Globus pallidus (tissue), 1 donor: ENCODE measurements around the gene GALNT17.
A peak's percentile ranks its signal among the peaks of the same experiment; 100 is the strongest.
"Not testable (repeated sequence)": the region's sequence is repeated elsewhere in the genome, so short reads cannot be mapped to it uniquely, and the experiment has no call there.

Experiments used
- DNase-seq: peaks from one replicate; pipeline ENCODE4 v3.0.0-alpha.2; 2015; ENCODE audit warnings: low spot score

GALNT17 gene

DNA sequence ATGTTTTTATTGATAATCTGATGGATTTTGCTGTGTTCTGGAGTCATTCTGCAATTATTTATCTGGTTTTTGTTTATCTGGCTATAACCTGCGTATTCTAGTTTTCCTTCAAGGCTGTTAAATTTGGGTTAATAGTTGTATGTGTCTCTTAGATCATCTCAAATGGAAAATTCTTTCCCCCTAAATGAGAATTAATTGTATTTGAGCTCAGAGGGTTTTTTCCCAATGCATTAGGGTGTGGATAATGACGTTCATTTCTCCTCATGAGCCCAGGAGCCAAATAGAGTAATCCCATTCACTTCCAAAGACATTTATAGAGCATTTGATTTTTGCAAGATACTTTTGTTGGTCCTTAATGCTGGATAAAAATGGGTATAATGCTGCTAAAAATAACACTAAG lies 564.6 kb downstream of the GALNT17 start:
- DNase-seq = no peak

DNA sequence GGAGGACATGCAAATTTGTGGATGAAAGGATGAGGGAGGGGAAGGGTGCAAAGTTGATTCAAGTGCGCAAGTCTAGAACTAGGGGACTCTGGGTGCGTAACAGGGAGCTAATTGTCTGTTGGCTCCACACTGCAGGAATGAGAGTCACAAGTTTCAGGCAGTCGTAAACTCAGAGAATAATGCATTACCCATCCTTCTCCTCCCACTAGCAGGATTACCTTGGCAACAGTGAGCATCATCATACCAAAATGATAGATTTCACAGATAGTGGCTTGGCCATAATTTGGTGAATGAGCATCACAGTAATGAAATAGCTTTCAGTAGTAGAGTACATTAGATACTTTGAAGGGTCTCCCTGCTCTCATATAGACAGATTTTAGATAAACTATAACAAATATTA lies 565.5 kb downstream of the GALNT17 start:
- no peak for DNase-seq

DNA sequence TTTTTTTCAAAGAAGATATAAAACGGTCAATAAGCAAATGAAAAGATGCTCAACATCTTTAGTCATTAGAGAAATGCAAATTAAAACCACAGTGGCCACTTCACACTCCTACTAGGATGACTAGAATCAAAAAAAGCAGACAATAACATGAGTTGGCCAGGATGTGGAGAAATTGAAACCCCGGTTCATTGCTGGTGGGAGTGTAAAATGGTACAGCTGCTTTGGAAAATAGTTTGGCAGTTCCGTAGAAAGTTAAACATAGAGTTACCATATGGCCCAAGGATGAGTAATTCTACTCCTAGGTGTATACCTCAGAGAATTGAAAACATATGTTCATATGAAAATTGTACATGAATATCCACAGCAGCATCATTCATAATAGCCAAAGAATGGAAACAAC lies 573.3 kb downstream of the GALNT17 start:
- no peak for DNase-seq

DNA sequence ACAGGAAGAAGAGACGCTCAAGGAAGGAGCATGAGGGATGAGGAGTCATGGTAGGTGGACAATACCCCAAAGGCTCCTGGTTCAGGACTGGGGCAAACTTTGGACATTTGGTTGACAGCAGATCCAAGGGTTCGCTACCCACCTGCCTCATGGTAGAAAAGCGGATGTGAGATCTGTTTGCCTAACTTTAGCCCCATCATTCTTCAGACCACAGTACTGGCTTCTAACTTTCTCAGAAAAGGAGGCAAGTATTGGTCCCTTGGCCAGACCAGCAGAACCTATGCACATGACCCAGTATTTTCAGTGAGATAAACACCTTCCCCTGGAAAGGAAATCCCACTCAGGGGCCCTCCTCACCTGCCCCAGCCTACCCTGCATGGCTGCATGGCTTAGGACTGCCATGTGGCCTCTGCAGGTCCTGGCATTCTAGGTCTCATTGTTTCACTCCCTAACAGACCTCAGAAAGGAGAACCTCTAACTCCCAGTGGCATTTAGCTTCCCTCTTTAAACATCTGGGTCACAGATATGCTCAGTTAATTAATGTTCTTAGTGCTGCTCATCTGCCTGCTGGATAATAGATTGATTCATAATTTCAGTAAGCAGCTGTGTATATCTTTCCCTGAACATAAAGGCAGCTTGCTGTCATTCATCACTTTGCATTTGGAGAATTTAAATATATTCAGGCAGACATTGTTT lies 574.1 kb downstream of the GALNT17 start:
- DNase-seq = no peak

DNA sequence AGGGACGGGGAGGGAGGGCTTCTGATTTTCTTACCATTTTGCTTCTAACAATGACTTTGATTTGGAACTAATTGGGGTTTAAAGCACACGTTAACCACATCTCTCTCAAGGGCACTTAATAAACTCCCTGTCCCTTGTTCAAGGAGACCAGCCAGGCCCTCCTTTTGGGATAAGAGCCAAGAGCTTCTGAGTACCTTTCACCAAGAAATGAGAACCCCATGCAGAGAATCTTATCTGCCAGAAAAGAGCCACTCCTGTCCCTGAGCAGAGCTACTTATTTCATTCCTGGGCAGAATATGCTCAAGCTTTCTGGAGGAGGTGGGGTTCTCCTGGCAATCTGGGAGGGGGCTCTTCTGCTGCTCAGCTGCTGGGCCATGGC lies 574.6 kb downstream of the GALNT17 start:
- no peak for DNase-seq

DNA sequence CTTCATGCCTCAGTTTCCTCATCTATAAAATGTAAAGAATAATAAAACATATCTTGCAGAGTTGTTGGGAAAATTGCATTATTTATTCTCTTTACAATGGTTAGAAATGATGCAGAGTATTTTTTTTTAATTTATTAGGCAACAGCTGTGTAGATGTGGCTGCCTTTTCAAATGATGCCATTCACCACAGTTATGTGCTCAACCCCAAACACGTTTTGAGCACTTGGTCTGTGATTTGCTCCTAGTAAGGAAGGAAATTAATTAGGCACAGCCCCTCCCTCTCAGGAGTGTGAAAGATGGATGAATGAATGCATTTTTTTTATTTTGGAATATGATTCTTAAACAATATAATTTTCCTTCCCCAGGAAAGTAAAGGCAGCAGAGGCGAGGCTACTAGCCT lies 575.1 kb downstream of the GALNT17 start:
- no peak for DNase-seq

DNA sequence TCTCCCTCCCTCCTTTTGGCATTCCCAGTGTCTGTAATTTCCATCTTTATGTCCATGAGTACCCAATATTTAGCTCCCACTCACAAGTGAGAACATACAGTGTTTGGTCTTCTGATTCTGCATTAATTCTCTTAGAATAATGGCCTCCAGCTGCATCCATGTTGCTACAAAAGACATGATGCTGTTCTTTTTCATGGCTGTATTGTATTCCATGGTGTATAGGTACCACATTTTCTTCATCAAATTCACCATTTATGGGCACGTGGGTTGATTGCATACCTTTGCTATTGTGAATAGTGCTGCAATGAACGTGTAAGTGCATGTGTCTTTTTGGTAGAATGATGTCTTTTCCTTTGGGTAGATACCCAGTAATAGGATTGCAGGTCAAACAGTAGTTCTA lies 576.8 kb downstream of the GALNT17 start:
- DNase-seq = no peak

DNA sequence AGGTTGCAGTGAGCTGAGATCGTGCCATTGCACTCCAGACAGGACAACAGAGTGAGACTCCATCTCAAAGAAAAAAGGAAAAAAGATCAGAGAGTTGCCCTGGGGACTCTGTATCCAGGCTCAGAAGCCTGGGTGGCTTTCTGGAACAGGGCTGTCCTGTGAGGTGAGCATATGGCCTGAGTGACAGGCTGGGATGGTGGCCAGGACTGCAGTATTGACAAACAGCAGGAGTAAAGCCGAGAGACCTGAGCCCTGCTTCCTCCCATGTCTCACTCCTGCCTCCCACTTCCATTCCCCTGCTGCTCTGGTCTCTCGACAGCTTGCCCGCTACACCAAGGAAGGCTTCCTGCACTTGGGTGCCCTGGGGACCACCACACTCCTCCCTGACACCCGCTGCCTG lies 578.5 kb downstream of the GALNT17 start:
- no peak for DNase-seq

DNA sequence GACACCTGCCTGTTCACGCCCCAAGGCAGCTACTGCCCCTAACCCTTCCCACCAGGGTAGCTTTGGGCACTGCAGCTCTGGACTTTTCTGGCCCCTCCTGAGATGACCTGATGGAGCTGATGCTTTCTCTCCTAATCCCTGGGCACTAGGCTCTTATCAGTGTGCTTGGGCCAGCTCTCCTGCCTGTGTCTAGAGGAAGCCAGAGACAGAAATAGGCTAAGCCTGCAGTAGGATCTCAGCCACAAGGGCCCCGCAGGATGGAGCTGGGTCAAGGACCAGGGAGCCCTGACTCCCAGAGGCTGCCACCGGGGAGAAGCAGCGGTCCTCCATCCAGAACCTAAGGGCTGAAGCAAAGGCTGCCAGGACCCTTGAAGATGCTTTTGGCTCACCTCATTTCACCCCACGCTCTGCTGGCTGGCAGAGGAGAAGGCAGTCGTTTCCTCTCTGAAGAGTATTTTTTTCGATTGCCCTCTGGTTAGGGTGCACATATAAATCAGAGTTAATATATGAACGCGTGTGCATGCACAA lies 580.8 kb downstream of the GALNT17 start:
- DNase-seq = no peak

DNA sequence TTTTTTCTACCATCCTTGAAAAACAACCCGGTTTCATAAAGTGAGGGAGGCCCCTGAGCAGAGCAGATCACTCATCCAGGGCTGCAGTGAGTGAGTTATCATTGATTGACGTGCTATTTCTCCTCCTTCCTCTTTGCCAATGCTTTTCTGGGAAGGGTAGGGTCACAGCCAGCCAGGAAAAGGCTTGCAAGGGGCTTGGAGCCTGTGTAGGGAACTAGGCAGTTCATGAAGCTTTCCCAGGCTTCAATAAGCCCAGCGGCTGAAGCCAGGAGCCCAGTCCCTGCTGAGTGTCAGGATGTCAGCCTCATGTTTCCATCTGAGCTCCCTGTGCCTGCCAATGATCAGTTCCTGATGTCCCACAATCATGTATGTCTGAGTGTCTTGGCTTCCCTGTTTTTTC lies 584.7 kb downstream of the GALNT17 start:
- no peak for DNase-seq

DNA sequence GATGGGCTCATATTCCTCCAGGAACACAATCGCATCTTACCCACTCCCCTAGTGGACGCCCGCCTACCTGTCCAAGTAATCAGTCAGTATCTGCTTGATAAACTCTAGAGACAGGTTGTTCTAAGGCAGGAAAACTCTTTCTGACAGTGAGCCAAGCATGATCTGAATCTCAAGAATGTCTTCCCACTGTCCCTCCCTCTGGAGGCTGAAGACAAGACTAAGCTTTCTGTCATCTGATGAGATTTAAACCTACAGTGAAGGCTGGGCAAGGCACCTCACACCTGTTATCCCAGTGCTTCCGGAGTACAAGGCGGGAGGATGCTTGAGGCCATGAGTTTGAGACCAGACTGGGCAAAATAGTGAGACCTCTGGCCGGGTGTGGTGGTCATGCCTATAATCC lies 586.6 kb downstream of the GALNT17 start:
- no peak for DNase-seq

DNA sequence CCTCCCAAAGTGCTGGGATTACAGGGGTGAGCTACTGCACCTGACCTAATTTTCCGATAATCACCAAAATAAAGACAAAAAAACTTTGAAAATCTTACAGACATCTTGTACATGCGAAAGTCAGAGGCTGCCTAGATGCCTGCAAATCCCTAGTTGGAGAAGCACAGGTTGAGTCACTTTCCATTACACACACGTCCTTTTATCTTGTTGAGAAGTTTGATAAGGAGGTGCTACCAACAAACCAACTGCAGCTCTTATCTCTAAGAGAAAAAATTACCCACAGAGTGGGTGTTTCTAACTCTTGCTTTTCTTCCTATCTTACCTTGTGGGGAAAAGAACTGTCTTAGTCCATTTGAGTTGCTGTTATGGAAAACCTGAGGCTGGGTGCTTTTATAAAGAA lies 589.8 kb downstream of the GALNT17 start:
- no peak for DNase-seq

DNA sequence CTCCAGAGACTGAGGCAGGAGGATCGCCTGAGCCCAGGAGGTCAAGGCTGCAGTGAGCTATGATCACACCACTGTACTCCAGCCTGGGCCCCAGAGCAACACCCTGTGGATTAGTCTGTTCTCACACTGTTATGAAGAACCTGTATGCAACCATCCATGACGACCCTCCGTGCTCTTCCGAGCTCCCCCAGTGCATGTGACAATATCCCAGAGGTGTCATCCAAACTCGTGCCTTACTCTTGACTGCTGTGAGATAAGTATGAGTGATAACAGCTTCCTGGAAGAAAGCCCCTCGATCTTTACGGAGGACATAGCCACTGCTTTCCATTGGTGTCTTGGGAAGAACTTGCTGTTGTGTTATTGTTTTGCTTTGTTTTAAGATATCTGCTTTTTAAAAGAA lies 591.9 kb downstream of the GALNT17 start:
- no peak for DNase-seq

DNA sequence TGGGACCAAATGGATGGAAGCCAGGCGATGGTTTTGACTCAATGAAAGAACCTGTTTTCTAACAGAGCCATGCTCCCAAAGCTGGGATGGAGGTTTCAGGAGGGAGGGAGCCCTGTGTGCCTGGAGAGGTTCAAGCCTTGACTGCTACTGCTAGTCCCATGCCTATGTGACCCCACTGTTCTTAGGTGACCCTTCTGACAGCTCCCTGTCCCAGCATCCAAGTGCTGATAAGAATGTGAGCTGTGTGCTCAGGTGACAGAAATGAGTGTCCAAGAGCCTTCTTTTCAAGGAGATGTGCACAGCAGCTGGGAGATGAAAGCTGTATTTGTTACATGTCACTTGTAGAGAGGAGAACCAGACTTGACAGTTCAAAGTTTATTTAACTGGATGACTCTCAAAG lies 595.4 kb downstream of the GALNT17 start:
- no peak for DNase-seq

DNA sequence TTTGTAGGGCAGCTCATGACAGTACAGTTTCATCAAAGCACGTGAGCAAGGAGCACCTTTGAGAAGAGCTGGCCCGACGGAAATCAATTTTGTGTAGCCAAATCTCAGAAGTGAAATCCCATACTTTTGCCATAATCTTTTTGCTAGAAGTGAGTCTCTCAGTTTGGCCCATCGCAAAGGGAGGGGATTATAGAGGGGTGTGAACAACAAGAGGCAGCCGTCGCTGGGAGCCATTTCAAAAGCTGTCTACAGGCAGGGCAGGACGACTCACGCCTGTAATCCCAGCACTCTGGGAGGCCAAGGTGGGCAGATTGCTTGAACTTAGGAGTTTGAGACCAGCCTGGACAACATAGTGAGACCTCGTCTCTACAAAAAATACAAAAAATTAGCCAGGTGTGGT lies 599.8 kb downstream of the GALNT17 start:
- no peak for DNase-seq

DNA sequence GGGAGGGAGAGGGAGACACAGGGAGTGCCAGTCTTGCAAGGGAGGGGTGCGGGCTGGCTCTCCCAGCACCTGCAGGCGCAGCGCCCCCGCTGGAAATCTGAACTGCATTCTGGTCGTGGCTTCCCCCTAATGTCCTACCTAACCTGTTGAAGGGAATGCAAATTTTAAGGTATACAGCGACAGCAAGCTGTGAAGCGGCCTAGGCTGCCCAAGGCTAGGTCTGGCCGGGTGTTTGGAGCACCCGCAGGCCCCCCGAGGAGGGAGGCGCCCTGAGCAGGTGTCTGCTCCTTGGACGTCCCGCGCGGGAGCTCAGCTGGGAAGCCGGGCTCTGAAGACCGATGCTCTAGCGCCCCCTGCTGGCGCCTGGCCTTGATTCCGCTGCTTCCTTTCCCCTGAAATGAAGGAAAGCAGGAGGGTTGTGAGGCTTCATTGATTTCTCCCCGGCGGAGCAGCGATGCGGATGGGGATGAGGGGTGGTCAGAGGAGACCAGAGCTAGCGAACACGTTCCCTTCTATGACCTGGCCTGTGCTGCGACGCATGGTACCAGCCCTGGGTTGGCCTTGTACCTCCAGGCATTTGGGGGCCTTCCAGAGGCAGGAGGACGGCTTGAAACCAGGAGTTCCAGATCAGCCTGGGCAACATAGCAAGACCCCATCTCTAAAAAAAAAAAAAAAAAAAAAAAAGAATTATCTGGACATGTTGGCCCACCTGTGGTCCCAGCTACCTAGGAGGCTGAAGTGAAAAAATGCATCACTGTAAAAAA lies 601.3 kb downstream of the GALNT17 start:
- peak; percentile 53 for DNase-seq

DNA sequence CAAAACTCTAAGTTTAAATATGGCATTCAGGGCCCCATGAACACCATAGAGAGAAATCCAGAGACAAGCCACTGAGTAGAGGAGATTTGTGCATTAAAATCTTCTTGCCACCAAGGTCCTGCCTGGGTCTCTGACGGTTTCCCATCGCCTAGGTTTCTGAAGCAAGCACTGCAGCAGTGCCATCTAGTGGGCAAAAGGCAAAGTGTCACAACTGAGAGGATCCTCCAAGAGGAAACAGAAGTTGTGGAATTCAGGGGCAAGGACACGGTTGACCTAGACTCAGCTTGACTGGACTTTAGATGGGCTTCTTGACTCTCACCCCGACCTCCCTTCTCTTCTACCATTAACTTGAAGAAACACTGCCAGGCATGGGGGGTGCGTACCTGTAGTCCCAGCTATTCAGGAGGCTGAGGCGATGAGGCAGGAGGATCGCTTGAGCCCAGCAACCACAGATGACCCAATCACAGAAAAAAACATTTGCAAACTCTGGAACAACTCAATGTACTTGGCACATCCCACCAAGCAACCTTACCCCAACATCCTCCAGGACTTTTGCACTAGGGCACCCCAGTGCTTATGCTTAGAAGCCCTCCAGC lies 604.1 kb downstream of the GALNT17 start:
- peak; percentile 47 for DNase-seq

DNA sequence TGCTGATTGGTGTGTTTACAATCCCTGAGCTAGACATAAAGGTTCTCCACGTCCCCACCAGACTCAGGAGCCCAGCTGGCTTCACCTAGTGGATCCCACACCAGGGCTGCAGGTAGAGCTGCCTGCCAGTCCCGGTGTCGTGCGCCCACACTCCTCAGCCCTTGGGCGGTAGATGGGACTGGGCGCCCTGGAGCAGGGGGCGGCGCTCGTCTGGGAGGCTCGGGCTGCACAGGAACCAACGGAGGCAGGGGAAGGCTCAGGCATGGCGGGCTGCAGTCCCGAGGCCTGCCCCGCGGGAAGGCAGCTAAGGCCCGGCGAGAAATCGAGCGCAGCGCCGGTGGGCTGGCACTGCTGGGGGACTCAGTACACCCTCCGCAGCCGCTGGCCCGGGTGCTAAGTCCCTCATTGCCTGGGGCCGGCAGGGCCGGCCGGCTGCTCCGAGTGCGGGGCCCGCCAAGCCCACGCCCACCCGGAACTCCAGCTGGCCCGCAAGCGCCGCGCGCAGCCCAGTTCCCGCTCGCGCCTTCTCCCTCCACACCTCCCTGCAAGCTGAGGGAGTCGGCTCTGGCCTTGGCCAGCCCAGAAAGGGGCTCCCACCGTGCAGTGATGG lies 606.1 kb downstream of the GALNT17 start:
- not testable (repeated sequence) for DNase-seq

DNA sequence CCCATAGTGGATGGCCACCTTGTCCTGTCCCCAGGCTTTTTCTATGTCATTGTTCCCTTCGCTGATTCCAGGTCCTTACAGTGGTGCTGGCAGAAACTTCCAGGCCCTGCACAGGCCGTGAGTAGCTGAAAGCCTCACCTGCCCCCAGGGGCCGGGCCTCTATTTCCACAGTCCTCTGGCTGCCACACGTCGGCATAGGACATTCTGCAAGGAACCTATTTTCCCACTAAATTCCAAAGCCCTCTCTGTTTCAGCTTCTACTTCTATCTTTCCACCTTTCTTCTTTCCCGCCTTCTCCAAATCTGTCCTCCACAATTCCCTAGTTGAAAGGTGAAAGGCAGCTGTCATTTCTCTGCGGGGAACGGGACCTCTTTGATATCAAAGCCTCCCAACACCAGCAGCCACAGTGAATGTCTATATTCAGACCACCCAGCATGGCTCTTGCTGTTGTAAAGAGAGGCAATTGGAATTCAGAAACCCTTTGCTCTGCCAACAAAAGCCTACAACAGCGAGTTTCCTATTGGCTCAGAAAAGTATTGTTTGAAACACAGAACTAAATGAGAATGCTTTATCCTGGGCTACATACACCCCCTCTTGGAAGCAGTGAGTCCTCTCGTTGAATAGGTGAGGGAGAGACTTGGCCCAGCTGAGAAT lies 607.7 kb downstream of the GALNT17 start:
- no peak for DNase-seq

DNA sequence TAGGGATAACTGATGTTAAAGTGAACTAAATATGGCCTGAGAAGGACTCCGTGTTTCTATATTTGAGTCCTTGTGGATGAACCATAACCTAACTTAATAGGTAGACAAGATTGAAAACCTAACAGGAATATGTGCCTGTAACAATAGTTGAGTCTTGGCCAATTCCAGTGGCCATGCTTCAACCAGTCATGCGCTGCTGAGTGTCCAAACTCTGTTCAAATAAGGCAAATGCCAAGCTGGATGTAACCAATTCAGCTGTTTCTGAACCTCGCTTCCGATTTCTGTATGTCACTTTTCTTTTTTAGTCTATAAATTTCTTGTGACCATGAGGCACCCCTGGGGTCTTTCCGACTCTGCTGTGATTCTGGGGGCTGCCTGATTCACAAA lies 608.2 kb downstream of the GALNT17 start:
- DNase-seq = no peak

DNA sequence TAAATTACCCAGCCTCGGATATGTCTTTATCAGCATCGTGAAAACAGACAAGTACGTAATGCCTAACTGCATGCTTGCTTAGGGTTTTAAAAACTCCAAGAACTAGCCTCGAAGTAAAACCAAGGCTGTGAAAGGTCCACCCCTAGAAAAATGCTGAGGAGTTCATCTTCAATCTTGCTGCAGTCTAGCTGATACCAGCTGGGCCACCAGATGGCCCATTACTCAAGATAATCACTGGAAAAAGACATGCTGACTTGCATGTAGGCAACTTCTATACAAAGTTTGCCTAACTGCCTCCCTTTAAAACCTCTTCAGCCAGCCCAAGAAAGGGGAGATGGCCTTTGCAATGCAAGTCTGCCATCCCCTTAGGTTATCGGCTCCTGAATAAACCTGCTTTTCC lies 614.1 kb downstream of the GALNT17 start:
- no peak for DNase-seq

DNA sequence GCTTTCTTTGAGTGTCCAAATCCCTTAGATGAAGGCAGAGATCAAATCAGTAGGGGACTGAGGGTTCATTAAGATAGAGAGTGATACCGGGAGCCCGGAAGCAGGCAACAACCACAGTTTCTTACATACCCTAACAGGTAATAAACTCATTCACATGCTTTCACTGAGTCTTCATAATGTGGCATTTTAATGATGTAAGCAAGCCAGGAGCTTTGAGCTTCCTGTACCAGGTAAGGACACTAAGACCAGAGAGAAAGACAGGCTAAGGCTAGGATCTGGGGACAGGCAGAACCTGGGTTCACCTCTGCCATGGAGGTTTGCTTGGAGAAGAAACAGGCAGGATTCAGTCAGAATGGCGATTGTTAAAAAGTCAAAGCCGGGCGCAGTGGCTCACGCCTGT lies 618.3 kb downstream of the GALNT17 start:
- no peak for DNase-seq
